Measurements from ENCODE around the gene PRRT2. TPM values are rescaled to one million over a fixed set of nuclear protein-coding genes. Genes with fewer than 3 reads are reported as not detected.
A peak's percentile ranks its signal among the peaks of the same experiment; 100 is the strongest.

Gene PRRT2
- total and polyA plus RNA-seq, 10 of the 15 experiments (the other 5 are each of a cell fraction or from before 2014, with no cell fraction given) = 0.08 to 0.49 (median 0.12) TPM; not detected in 4

GRCh38 chr16:29805232-29806098 is 6.5 kb upstream of the PRRT2 start (continued):
- TF ChIP-seq EZH2 (IDR thresholded peaks at IDR 0.05; ENCODE audit: borderline replicate concordance, control insufficient read depth, low read depth, low read length) (no peak), IRF5 (IDR thresholded peaks at IDR 0.05; ENCODE audit: borderline replicate concordance) (no peak), E2F4 (IDR thresholded peaks at IDR 0.05; ENCODE audit: low read depth, low read length) (peak; percentile 56; the same call in 1 of the 2 replicates), HCFC1 (IDR thresholded peaks at IDR 0.05; ENCODE audit: low read length) (peak; percentile 76), NRF1 (conservative IDR thresholded peaks at IDR 0.05; ENCODE audit: low read depth, low read length) (peak; percentile 45), ZBTB40 (IDR thresholded peaks at IDR 0.05; ENCODE audit: borderline replicate concordance) (no peak; the same call in 1 of the 2 replicates), KDM1A (IDR thresholded peaks at IDR 0.05; ENCODE audit: borderline replicate concordance) (no peak), JUND (IDR thresholded peaks at IDR 0.05; ENCODE audit: low read depth, low read length) (no peak; the same call in 1 of the 2 replicates), FOXK2 (IDR thresholded peaks at IDR 0.05) (peak; percentile 89), CHD1 (IDR thresholded peaks at IDR 0.05; ENCODE audit: low read depth, low read length) (peak; percentile 88; the same call in 1 of the 2 replicates), TARDBP (IDR thresholded peaks at IDR 0.05; ENCODE audit: borderline replicate concordance) (0 out of 2 replicates have a peak, but pooled peaks have one; percentile 73), CHD2 (IDR thresholded peaks at IDR 0.05; ENCODE audit: borderline replicate concordance, low read depth, low read length) (peak; percentile 74), SMC3 (IDR thresholded peaks at IDR 0.05; ENCODE audit: borderline replicate concordance, low read length) (no peak), ZBTB4 (CRISPR knock-in tag; IDR thresholded peaks at IDR 0.05) (no peak), MEF2A (IDR thresholded peaks at IDR 0.05; ENCODE audit: insufficient read depth, low read depth, low read length) (peak; percentile 75; the same call in 1 of the 2 replicates), GABPA (IDR thresholded peaks at IDR 0.05; ENCODE audit: low read depth) (no peak), SREBF2 (IDR thresholded peaks at IDR 0.05; ENCODE audit: low read length) (no peak), NFIC (IDR thresholded peaks at IDR 0.05; ENCODE audit: low read depth, low read length) (no peak)

Data from GM12878 (cell line).